HG03565 (cell line): ENCODE data around the gene P2RY8.
"Not testable (repeated sequence)": the region's sequence is repeated elsewhere in the genome, so short reads cannot be mapped to it uniquely, and the experiment has no call there.

Source experiments
- ATAC-seq: cut with Tn5 transposase; IDR thresholded peaks from one replicate; pipeline ENCODE4 v1.9.1; 2021; ENCODE audit warnings: mild to moderate bottlenecking, moderate library complexity; ENCODE audit not compliant: unreplicated experiment

P2RY8 gene

DNA sequence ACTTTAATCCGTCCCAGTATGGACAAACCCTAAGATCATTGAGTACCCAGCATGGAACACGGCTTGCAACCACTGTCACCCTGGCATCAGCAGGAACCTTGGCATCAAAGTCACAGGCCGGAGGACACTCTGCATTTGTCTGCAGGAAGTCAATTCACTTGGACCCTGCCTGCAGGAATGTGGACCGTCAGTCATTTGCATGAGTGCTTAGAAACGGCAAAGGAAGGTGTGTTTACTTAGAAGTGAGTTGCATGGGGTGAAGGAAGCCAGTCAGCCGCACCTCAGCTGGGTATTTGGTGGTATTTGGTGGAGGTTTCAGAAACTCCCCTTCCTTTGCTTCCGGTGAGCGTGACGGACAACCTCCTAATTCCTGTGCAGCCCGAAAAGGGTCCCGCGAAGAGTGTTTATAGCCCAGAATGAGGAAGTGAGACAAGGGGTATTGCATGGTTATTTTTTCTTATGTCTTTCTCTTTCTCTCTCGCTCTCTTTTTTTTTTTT is 15.5 kb downstream of the P2RY8 start:
- ATAC-seq = peak; percentile 74

DNA sequence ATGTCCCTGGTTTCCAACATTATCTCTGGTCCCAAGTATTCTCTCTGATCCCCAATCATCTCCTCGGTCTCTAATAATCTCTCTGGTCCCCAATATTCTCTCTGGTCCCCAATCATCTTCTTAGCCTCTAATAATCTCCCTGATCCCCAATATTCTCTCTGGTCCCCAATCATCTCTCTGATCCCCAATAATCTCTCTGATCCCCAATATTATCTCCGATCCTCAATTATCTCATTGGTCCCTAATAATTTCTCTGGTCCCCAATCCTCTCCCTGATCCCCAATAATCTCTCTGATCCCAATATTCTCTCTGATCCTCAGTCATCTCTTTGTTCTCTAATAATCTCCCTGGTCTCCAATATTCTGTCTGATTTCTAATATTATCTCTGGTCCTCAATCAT is 16.6 kb downstream of the P2RY8 start:
- ATAC-seq = no peak

DNA sequence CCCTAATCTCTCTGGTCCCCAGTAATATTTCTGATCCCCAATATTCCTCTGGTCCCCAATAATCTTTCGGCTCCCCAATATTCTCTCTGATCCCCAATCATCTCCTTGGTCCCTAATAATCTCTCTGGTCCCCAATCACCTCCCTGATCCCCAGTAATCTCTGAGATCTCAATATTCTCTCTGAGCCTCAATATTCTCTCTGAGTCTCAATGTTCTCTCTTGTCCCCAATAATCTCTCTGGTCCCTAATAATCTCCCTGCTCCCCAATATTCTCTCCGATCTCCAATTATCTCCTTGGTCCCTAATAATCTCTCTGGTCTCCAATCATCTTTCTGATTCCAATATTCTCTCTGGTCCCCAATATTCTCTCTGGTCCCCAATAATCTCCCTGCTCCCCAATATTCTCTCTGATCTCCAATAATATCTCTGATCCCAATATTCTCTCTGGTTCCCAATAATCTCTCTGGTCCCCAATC is 17.9 kb downstream of the P2RY8 start:
- no peak for ATAC-seq

DNA sequence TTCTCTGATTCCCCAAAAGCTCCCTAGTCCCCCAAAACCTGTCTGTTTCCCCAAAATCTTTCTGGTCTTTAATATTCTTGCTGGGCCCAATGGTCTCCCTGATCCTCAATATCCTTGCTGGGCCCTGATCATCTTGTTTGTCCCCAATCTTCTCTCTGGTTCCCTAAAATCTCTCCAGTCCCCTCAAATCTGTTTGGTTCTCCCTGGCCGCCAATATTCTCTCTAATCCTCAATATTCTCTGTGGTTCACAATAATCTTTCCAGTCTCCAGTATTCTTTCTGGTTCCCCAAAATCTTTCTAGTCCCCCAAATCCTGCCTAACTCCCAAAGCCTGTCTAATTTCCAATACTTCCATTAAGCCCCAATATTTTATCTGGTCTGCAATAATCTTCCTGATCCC is 18.5 kb downstream of the P2RY8 start:
- ATAC-seq = no peak

DNA sequence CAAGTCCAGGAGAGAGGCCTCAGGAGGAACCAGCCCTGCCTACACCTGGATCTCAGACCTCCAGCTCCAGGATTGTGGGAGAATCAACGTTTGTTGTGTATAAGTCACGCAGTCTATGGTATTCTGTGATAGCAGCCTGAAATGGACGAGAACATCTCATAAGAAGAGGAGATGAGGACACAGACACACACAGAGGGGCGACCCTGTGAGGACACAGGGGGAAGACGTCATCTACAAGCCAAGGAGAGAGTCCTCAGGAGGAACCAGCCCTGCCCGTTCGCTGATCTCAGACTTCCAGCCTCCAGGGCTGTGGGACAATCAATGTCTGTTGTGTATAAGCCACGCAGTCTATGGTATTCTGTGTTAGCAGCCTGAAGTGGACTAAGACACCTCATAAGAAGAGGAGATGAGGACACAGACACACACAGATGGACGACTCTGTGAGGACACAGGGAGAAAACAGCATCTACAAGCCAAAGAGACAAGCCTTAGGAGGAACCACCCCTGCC is 20.3 kb downstream of the P2RY8 start:
- no peak for ATAC-seq

DNA sequence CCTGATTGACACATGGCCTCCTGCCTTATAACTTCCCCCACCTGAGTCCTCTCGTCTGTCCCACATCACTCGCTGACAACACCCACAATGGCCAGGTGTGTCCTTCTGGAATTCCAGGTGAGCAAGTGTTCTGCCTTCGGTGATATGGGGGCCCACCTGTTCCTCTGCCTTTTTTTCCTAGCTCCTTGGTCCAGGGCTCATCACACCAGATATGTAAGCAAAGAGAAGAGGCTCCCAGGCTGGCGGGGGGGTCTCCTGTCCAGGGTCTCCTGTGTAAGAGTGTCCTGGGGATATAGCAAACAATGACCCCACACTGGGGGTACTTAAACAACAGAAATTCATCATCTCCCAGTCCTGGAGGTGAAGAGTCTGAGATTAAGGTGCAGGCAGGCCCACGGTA is 25.2 kb downstream of the P2RY8 start:
- ATAC-seq = no peak

DNA sequence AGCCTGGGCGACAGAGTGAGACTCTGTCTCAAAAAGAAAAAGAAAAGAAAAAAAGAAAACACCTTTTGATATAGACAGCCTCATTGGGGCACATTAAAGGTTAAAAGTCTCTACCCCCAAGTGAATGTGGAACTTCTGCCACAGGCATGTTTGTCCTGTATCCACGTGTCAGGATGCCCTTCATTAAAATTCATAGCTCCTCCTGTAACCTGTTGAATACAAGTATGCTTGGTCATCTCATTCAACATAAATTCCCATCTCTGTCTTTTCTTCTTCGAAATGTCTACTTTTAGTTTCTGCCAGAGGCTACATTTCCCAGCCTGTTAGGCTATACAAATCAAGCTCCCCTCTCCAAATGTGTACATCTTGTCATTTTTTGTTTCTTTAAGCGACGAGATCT is 25.8 kb downstream of the P2RY8 start:
- no peak for ATAC-seq

DNA sequence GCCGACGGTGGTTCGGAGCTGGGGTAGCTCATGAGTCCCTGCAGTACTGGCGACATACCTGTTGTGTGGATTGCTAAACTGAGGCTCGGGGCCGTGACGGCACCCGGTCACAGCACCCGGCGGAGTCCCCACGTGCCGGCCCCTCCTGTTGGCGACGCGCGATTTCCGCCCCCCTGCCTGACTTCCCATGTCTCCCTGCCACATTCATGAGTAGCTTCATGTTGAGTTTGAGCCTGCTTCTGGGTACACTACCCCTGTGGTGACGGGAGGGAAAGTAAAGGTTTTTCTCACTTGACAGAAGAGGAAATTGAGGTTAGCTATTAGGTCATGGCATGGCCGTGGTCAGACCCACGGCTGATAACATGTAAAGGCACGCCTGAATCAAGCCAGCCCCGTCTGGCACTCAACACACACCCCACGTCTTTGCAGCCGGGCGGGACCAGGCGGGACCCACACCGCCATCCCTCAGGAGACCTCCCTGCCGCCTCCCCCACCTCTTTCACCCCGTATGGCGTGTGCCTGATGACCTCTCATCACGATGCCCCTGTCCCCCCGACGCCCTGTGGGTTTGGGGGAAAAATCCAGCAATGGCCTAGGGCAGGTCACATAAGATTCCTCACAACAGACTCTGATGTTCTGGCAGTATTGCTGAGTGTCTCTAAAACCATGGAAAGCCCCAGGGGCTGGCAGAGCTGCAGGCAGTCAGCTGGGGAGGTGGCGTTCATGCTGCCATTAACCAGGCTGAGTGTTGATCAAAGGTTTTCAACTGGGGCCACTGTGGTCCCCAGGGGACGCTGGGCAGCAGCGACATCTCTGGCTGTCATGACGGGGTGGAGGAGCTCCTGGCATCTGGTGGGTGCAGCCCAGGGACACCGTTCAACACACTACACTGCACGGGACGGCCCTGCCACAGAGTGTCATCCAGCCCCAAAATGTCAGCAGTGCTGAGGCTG is 29.2 kb downstream of the P2RY8 start:
- ATAC-seq = peak; percentile 73

DNA sequence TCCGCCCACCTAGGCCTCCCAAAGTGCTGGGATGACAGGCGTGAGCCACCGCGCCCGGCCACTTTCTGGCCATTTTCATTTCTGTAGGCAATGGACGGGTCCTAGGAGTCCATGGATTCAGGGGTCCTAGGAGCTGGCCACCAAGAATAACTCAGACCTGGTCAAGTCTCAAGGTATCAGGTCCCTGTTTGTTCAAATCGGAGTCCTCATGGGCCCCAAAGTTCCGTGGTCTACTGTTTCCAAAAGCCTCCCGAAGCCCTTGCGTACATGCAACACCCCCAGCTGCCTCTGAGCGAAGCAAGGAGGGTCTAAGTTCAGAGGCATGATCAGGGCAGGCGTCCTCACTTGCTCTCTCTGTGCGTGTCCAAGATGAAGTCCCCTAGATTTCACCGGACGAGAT is 30.1 kb downstream of the P2RY8 start:
- no peak for ATAC-seq

DNA sequence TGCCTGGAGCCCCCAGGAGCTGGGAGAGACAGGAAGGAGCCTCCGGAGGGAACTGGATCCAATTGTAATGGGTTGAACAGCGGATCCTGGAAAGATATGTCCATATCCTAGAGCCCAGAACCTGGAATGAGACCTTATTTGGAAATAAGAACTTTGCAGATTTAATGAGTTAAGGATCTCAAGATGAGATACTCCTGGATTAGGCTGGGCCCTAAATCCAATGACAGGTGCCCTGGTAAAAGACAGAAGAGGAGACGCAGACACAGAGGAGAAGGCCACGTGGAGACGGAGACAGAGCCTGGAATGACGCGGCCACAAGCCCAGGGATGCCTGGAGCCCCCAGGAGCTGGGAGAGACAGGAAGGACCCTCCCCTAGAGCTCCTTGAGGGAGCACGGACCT is 34.1 kb downstream of the P2RY8 start:
- no peak for ATAC-seq

DNA sequence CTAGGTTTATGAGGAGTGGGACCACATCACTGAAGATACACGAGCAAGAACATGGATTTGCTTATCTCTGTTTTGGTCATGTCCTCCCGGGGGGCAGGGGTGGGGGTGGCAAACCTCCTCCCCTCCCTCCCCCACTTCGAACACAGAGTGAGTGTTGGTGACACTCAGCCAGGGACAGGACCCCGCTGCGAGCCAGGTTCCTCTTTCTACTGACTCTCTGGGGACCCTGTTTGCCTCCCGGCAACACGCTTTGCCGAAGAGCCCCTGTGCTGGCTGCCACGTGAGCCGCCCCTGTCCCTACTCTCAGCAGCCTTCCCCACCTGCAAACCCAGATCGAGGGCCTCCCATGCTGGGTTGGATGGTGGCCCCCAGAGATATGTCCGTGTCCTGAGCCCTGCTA is 34.7 kb downstream of the P2RY8 start:
- ATAC-seq = peak; percentile 35

DNA sequence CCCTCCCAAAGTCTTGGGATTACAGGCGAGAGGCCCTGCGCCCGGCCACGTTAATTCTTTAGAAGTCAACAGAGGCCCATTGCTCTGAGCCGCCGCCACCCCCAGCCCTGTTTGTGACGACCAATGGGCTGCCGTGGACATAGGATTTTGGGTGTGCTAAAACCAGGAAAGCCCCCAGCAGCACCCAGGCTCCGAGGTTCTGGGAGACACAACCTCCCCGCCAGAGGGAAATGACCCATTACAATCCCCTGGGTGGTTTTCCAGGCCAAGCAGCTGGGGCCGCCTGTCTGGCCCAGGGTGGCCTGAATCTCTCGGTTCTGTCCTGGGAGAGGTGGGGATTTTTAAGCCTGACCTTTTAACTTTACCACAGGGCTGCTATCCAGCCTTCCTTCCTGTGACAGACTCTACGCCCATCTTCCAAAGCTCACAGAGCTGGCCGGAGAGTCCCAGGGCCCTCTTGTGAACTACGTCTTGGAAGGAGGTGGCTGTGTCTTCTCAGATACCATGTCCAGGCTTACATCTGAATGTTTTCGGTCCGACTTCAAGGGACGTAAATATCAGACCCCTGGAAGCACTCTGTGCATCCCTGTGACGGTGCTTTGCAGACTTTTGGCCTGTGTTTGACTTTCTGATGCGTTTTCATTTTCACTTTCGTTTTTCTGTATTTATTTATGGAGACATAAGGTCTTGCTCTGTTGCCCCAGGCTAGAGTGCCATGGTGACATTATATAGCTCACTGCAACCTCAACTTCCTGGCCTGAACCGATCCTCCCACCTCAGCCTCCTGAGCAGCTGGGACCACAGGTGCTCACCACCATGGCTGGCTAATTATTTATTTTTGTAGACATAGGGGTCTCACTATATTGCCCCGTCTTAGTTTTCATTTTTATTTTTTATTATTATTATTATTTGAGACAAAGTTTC is 36.0 kb downstream of the P2RY8 start:
- ATAC-seq = peak; percentile 56

DNA sequence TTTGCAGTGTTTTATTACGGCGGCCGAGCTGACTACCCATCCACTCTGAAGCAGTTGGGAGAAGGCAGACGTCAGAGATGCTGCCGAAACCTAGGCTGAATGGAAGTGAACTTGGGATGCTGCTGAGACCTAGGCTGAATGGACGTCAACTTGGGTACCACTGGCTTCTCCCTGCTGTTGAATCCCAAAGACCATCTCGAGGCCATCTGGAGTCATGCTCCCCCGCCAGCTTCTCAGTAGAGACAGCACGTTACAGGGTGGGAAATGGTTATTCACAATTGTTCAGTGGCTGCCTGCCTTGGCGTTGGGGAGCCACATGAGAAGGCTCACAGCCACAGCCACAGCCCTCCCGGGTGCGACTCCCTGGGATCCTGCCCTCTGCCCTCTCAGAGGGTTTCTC is 40.9 kb downstream of the P2RY8 start:
- no peak for ATAC-seq

DNA sequence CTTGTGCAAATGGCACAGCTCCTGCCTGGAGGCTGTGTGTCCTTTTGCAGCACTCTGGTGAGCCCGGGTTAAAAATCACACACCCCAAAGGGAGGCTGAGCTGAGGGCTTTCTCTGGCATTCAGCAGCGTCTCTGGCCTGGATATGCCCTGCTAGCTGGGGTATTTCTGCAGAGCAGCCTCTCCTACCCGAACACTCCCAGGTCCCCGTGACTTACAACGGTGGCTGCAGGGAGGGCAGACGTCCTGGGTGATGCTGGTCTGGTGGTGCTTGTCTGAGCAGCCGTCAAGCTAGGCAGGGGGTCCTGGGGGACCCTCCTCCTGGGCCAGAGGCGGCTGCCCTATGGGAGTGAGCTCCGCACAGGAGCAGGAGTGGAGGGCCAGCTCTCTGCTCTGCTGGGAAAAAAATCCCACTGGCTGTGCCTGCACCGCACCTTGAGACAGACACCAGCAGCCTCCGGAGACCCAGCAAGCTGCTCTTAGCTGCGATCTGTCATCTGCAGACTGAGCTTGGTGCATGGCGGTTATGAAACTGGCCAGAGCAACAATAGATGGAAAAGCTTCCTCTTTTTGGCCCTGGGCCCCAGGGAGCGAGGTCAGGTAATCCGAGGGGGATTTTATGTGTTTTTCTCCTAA is 43.0 kb downstream of the P2RY8 start:
- peak; percentile 41 for ATAC-seq

DNA sequence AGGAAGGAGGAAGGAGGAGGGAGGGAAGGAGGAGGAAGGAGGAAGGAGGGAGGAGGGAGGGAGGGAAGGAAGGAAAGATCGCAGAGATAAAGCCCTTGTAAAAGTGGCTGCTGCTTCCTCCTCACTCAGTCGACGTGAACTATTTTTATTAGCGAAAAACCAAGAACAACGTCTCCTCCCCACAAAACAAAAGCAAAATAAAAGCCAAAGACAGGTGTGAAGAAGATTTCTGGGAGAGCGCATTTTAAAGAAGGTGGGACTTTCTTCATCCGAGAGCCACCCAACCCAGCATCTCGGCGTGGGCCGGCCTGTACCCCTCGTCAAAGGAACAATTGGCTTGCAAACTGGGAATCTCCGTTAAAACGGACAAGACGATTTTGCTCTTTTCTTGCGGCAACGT is 43.6 kb downstream of the P2RY8 start:
- peak; percentile 3 for ATAC-seq

DNA sequence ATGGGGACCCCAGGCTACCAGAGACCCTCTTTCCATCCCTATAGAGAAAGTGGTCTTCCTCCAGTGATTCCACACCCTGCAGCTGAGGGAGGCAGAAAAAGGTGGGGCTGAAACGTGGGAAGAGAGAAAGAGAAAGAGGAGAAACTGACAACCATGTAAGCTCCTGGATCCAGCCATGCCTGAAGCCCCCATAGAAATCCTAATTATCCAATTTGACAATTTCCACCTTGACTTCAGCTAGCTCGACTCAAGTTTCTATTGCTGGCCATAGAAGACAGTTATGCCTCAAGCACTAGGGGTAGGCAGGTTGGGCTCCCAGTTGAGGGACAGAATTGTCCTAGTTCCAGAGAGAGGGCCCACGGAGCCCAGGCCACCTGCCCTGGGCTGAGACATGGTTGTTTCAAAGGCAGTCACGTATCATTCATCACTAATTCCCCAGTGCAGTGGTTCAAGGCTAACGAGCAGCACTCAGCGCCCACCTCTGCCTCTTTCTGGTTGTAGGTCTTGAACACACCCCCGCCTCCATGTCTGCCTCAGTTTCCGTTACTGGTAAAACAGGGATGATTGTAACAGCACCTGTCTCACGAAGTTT is 44.5 kb downstream of the P2RY8 start:
- no peak for ATAC-seq

DNA sequence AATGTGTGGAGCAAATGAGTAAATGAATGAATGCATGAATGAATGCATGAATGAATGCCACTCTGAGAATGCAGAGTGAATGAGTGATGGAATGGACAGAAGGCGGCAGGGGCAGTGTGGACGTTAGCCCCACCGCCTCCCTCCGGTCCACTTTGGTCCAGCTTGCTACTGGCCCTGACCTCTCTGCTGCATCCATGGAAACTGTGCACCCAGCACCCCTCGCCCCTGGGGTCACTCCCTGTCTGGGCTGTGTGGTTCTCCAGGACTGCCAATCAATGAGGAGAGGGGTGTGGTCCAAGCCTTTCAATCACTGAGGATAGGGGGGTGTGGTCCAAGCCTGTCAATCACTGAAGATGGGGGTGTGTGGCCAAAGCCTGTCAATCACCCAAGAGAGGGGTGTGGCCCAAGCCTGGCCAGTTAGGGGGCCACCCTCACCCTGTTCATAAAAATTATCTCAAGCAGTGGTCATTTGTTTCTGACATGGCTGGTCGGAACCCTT is 45.1 kb downstream of the P2RY8 start:
- peak; percentile 64 for ATAC-seq

DNA sequence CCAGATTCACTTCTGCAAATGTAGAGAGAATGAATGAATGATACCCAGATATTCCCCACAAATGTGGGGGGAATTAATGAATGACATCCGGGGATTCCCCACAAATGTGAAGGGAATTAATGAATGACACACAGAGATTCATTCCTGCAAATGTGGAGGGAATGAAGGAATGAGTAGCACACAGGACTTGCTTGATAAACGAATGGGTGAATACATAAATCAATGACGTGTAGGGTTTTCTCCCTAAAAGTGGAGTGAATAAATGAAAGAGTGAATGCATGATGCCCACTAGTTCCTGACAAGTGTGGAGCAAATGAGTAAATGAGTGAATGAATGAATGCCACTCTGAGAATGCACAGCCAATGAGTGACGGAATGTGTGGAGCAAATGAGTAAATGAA is 45.7 kb downstream of the P2RY8 start:
- peak; percentile 2 for ATAC-seq

DNA sequence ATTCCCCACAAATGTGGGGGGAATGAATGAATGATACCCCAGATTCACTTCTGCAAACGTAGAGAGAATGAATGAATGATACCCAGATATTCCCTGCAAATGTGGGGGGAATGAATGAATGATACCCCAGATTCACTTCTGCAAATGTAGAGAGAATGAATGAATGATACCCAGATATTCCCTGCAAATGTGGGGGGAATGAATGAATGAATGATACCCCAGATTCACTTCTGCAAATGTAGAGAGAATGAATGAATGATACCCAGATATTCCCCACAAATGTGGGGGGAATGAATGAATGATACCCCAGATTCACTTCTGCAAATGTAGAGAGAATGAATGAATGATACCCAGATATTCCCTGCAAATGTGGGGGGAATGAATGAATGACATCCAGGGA is 46.3 kb downstream of the P2RY8 start:
- ATAC-seq = not testable (repeated sequence)

DNA sequence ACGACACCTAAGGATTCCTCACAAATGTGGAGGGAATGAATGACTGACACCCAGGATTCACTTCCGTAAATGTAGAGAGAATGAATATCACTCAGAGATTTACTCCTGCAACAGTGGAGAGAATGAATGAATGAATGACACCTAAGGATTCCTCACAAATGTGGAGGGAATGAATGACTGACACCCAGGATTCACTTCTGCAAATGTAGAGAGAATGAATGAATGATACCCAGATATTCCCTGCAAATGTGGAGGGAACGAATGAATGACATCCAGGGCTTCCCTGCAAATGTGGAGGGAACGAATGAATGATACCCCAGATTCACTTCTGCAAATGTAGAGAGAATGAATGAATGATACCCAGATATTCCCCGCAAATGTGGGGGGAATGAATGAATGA is 47.6 kb downstream of the P2RY8 start:
- ATAC-seq = not testable (repeated sequence)
